HAP-1 (cell line): ENCODE results near the gene KCTD21.

ENCODE experiments used
- DNase-seq, 2 experiments: peaks; one replicate each; pipeline ENCODE4 v3.0.0-alpha.2; 2016 to 2020; ENCODE audit warnings: low spot score in 2 of 2
- H3K27me3 ChIP-seq: fragments of 250-450 bp; sonication (Bioruptor Pico); 2 replicates; pipeline ENCODE4 v1.5.1; 2020; ENCODE audit warnings: low read depth, mild to moderate bottlenecking, moderate library complexity
- H3K36me3 ChIP-seq: fragments of 250-450 bp; sonication (Bioruptor Pico); replicated peaks from 2 replicates; pipeline ENCODE4 v1.5.1; 2020; ENCODE audit warnings: mild to moderate bottlenecking
- H3K4me1 ChIP-seq: fragments of 250-450 bp; sonication (Bioruptor Pico); 2 replicates; pipeline ENCODE4 v1.5.1; 2020; ENCODE audit warnings: mild to moderate bottlenecking
- H3K4me3 ChIP-seq: fragments of 250-450 bp; sonication (Bioruptor Pico); 2 replicates; pipeline ENCODE4 v1.5.1; 2020; ENCODE audit warnings: mild to moderate bottlenecking, moderate library complexity
- H3K9me3 ChIP-seq: fragments of 250-450 bp; sonication (Bioruptor Pico); 2 replicates; pipeline ENCODE4 v1.5.1; 2020; ENCODE audit warnings: mild to moderate bottlenecking, moderate library complexity
- in situ Hi-C: fragments of 300-500 bp; cut with MboI; formaldehyde crosslinking; loops from 3 replicates; pipeline ENCODE4 v1.14.3; 2020; ENCODE audit warnings: low sequenced_read_pairs, inconsistent platforms, mixed read lengths

KCTD21 gene

DNA sequence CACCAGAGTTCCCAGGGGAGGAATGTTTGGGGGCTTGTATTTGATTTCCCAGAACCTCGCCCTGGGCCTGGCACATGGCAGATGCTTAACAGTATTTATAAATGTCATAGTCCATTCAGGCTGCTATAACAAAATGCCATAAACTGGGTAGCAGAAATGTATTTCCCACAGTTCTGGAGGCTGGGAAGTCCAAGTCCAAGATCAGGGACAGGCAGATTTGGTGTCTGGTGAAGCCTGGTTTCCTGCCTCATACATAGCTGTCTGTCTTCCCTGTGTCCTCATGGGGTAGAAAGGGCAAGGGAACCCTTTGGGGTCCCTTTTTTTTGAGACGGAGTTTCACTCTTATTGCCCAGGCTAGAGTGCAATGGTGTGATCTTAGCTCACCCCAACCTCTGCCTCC lies 24.0 kb downstream of the KCTD21 start:
- Histone ChIP-seq H3K4me3 (no peak overlapping the region), H3K4me1 (no peaks in the 10 kb centered on the region), H3K27me3 (no peaks in the 10 kb centered on the region), H3K36me3 (no peaks in the 10 kb centered on the region), H3K9me3 (no peaks in the 10 kb centered on the region)
- in situ Hi-C loops, result no loop called here
- no peak for DNase-seq

- Histone ChIP-seq H3K27me3 (no peaks in the 10 kb centered on the region), H3K4me3 (no peak overlapping the region), H3K9me3 (no peaks in the 10 kb centered on the region), H3K36me3 (no peaks in the 10 kb centered on the region), H3K4me1 (no peaks in the 10 kb centered on the region)
- no peak for DNase-seq
- in situ Hi-C loops, result no loop called here
Observed at GRCh38 chr11:78163828-78164227, 24.6 kb downstream of the KCTD21 start.

GRCh38 chr11:78161962-78162371 lies 26.5 kb downstream of the KCTD21 start:
- Histone ChIP-seq H3K4me1 (peaks cover 2% of the 10 kb centered on the region), H3K9me3 (no peaks in the 10 kb centered on the region), H3K4me3 (no peak overlapping the region), H3K36me3 (no peaks in the 10 kb centered on the region), H3K27me3 (no peaks in the 10 kb centered on the region)
- in situ Hi-C loops, result no loop called here
- DNase-seq, result no peak

DNA sequence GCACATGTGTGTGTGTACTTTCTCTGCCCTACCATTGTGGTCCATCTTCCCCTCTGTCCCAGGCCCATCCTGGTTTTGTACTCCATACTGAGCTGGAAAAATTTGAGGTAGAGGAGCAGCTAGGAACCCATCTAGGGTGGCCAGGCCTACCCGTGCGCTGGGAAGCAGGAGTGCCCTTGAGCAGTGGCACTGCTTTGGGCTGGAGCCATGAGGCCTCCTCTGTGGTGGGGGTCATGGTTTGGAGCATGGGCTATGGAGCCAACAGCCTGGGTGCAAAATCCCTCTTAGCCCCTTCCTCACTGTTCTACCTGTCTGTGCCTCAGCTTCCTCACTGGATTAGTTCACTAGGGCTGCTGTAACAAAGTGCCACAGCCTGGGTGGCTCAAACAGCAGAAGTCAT lies 27.1 kb downstream of the KCTD21 start:
- no peak for DNase-seq
- Histone ChIP-seq H3K36me3 (no peaks in the 10 kb centered on the region), H3K4me1 (peaks cover 7% of the 10 kb centered on the region), H3K9me3 (no peaks in the 10 kb centered on the region), H3K4me3 (no peak overlapping the region), H3K27me3 (no peaks in the 10 kb centered on the region)
- in situ Hi-C loops, result no loop called here

DNA sequence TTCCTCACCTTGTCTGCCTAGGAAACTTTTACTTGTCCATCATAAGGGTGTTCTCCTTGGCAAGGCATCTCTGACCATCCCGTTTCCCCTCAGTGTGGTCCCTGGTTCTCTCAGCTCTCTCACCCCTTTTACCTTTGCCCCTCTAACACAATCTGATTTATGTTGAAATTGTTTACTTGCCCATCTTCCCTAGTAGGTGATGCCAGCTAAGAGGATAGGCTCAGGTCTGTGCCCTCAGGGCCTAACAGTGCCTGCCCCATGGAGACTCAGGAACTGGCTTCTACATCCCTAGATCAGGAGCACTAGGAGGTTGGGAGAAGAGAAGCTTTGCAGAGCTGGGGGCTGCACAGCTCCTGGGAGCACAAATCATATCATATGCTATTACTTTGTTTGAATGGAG lies 27.9 kb downstream of the KCTD21 start:
- in situ Hi-C loops, result no loop called here
- Histone ChIP-seq H3K4me1 (peaks cover 12% of the 10 kb centered on the region), H3K27me3 (no peaks in the 10 kb centered on the region), H3K4me3 (no peak overlapping the region), H3K9me3 (no peaks in the 10 kb centered on the region), H3K36me3 (no peaks in the 10 kb centered on the region)
- no peak for DNase-seq

GRCh38 chr11:78158987-78159652 lies 29.3 kb downstream of the KCTD21 start:
- in situ Hi-C loops, result no loop called here
- H3K36me3 ChIP-seq, result no peaks in the 10 kb centered on the region
- H3K27me3 ChIP-seq, result no peaks in the 10 kb centered on the region

GRCh38 chr11:78156127-78156844 lies 32.1 kb downstream of the KCTD21 start:
- no peaks in the 10 kb centered on the region for H3K9me3 ChIP-seq
- no peaks in the 10 kb centered on the region for H3K36me3 ChIP-seq
- in situ Hi-C loops, result no loop called here
- peak; percentile 78 to 87 for DNase-seq
- H3K4me3 ChIP-seq, result no peak overlapping the region
- H3K27me3 ChIP-seq, result no peaks in the 10 kb centered on the region
- peaks cover 12% of the 10 kb centered on the region for H3K4me1 ChIP-seq

More at GRCh38 chr11:78158987-78159652, 29.3 kb downstream of the KCTD21 start:
- no peaks in the 10 kb centered on the region for H3K9me3 ChIP-seq
- no peak overlapping the region for H3K4me3 ChIP-seq
- H3K4me1 ChIP-seq, result peaks cover 12% of the 10 kb centered on the region
- no peak for DNase-seq

DNA sequence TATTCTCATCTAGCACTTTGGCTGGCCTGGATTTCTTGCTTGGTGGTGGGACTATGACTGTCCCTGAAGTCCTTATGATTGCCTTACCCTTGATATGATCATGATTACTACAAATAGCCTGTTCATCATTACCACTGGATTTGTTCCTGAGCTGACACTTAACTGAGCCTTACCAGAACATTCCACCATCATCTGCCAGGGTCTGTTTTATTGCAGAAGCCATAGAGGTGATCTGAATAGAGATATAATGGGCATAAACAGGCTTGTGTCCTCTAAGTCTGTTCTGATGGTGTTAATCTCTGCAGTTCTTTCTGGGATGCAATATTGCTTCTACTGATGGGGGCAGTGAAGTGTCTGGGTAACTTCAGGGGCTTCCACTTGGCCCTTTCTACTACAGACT lies 36.6 kb downstream of the KCTD21 start:
- no peak for DNase-seq
- H3K9me3 ChIP-seq, result no peaks in the 10 kb centered on the region
- H3K27me3 ChIP-seq, result no peaks in the 10 kb centered on the region
- peaks cover 16% of the 10 kb centered on the region for H3K4me1 ChIP-seq
- H3K4me3 ChIP-seq, result no peak overlapping the region
- in situ Hi-C loops, result no loop called here
- H3K36me3 ChIP-seq, result no peaks in the 10 kb centered on the region

GRCh38 chr11:78150754-78151153 lies 37.7 kb downstream of the KCTD21 start:
- no peaks in the 10 kb centered on the region for H3K36me3 ChIP-seq
- H3K9me3 ChIP-seq, result no peaks in the 10 kb centered on the region
- H3K4me3 ChIP-seq, result no peak overlapping the region
- no peaks in the 10 kb centered on the region for H3K27me3 ChIP-seq
- DNase-seq, result peak in 1 of 2 experiments; percentile 34
- in situ Hi-C loops, result no loop called here
- peaks cover 9% of the 10 kb centered on the region for H3K4me1 ChIP-seq

- in situ Hi-C loops, result no loop called here
- H3K27me3 ChIP-seq, result no peaks in the 10 kb centered on the region
- no peak for DNase-seq
- no peak overlapping the region for H3K4me3 ChIP-seq
- peaks cover 13% of the 10 kb centered on the region for H3K4me1 ChIP-seq
- no peaks in the 10 kb centered on the region for H3K9me3 ChIP-seq
- H3K36me3 ChIP-seq, result no peaks in the 10 kb centered on the region
Observed at GRCh38 chr11:78150346-78150745, 38.1 kb downstream of the KCTD21 start.

- Histone ChIP-seq H3K9me3 (no peaks in the 10 kb centered on the region), H3K4me1 (peaks cover 13% of the 10 kb centered on the region), H3K36me3 (no peaks in the 10 kb centered on the region), H3K27me3 (no peaks in the 10 kb centered on the region), H3K4me3 (no peak overlapping the region)
- no peak for DNase-seq
- in situ Hi-C loops, result no loop called here
Observed at GRCh38 chr11:78149646-78150045, 38.8 kb downstream of the KCTD21 start.

GRCh38 chr11:78147807-78148206 lies 40.6 kb downstream of the KCTD21 start:
- in situ Hi-C loops, result no loop called here
- H3K4me3 ChIP-seq, result no peak overlapping the region
- no peaks in the 10 kb centered on the region for H3K9me3 ChIP-seq
- peaks cover 13% of the 10 kb centered on the region for H3K4me1 ChIP-seq
- H3K36me3 ChIP-seq, result no peaks in the 10 kb centered on the region
- no peak for DNase-seq
- no peaks in the 10 kb centered on the region for H3K27me3 ChIP-seq

DNA sequence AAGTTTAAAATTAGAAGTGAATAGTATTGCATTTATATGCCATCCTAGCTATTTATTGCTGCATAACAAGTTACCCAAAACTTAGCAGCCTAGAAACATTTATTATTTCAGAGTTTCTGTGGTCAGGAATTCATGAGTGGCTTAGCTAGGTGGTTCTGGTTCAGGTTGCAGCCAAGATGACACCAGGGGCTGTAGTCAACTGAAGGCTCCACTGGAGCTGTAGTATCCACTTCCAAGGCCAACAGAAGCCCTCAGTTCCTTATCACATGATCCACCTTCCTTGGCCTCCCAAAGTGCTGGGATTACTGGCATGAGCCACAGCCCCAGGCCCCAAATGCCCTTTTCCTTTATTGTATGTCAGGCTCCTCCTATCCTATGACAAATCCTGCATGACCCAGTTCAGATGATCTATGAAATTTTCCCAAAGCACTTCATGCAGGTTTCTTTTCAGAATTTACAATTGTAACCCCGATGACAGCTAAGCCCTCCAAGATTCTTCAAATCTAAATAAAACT lies 42.9 kb downstream of the KCTD21 start:
- H3K4me1 ChIP-seq, result peaks cover 7% of the 10 kb centered on the region
- in situ Hi-C loops, result no loop called here
- H3K27me3 ChIP-seq, result no peaks in the 10 kb centered on the region
- no peak overlapping the region for H3K4me3 ChIP-seq
- H3K9me3 ChIP-seq, result no peaks in the 10 kb centered on the region
- no peak for DNase-seq
- no peaks in the 10 kb centered on the region for H3K36me3 ChIP-seq

GRCh38 chr11:78140392-78141077 lies 47.9 kb downstream of the KCTD21 start:
- peaks cover 2% of the 10 kb centered on the region; the same call in 1 of the 2 replicates for H3K36me3 ChIP-seq
- no peaks in the 10 kb centered on the region for H3K9me3 ChIP-seq
- DNase-seq, result no peak
- H3K4me3 ChIP-seq, result peak overlapping the region; percentile 53
- no peaks in the 10 kb centered on the region for H3K27me3 ChIP-seq
- in situ Hi-C loops, result no loop called here
- peaks cover 20% of the 10 kb centered on the region for H3K4me1 ChIP-seq
